HCT116 (cell line): Measurements from ENCODE around the gene UBAC2. TPM values are rescaled to one million over a fixed set of nuclear protein-coding genes. Genes with fewer than 3 reads are reported as not detected.

Experiments
- ATAC-seq: fragments of 200-7000 bp; cut with Tn5 transposase; 2 replicates; pipeline ENCODE4 v1.9.1; 2020; ENCODE audit warnings: mild to moderate bottlenecking, moderate library complexity
- BruUV-seq: library from RNA; stranded (reverse); fragments of 400-500 nt; replicated peaks from 2 replicates; lab custom pipeline; 2021; lab: Mats Ljungman, UMichigan
- CTCF ChIA-PET: fragments of 300-600 bp; sonication (Branson Sonifier 250); formaldehyde crosslinking; loops from one replicate; lab custom pipeline; 2021; ENCODE audit warnings: antibody characterized with exemption; lab: Charles Lee
- POLR2A ChIA-PET: fragments of 300-600, 350-600 bp; sonication (Branson Sonifier 250); formaldehyde crosslinking; loops from one replicate; lab custom pipeline; 2021; ENCODE audit warnings: antibody characterized with exemption; lab: Charles Lee
- RAD21 ChIA-PET, 2 experiments: fragments of 300-600 bp; sonication (Branson Sonifier 250); formaldehyde crosslinking; loops; one replicate each; lab custom pipeline; 2023; ENCODE audit warnings: low total read pairs in 2 of 2; ENCODE audit not compliant: uncharacterized antibody in 2 of 2, unreplicated experiment in 2 of 2, low non-redundant PET in 1 of 2; lab: Charles Lee
- DNase-seq: peaks from one replicate; pipeline ENCODE4 v3.0.0-alpha.2; 2010; ENCODE audit warnings: low read depth, low spot score
- H2AFZ ChIP-seq: fragments of 200-600 bp; shearing (Covaris generic), sonication (generic); 2 replicates; pipeline ENCODE4 v1.6.1; 2017; ENCODE audit warnings: low read depth, mixed run types, mixed read lengths, antibody characterized with exemption, low read length; ENCODE audit not compliant: poor library complexity, severe bottlenecking
- H3K27ac ChIP-seq: 2 replicates; pipeline ENCODE4 v1.5.1; 2012; ENCODE audit warnings: low read depth, low read length
- H3K27me3 ChIP-seq: fragments of 200-600 bp; sonication (generic); 2 replicates; pipeline ENCODE4 v1.6.1; 2016; ENCODE audit warnings: mixed run types, low read length, mixed read lengths; ENCODE audit not compliant: insufficient read depth
- H3K36me3 ChIP-seq, 2 experiments: fragments of 200-500 bp in 1 of 2; fragments of 200-600 bp in 1 of 2; sonication (Bioruptor generic) in 1 of 2; sonication (generic) in 1 of 2; 2 replicates each; pipeline versions ENCODE4 v1.5.1 to v1.6.1; 2014 to 2016; ENCODE audit warnings: low read length in 2 of 2, inconsistent platforms in 1 of 2, mixed read lengths in 1 of 2, mixed run types in 1 of 2; ENCODE audit not compliant: insufficient read depth in 2 of 2, control insufficient read depth in 1 of 2
- H3K4me1 ChIP-seq, 2 experiments: fragments of 200-600 bp in 1 of 2; sonication (generic) in 1 of 2; 2 replicates each; pipeline versions ENCODE4 v1.5.1 to v1.6.1; 2012 to 2017; ENCODE audit warnings: low read length in 2 of 2, inconsistent platforms in 1 of 2, mild to moderate bottlenecking in 1 of 2, mixed read lengths in 1 of 2, mixed run types in 1 of 2, moderate library complexity in 1 of 2; ENCODE audit not compliant: insufficient read depth in 2 of 2, control insufficient read depth in 1 of 2
- H3K4me2 ChIP-seq: fragments of 200-600 bp; sonication (generic); 2 replicates; pipeline ENCODE4 v1.6.1; 2017; ENCODE audit warnings: mixed run types, low read length, mixed read lengths
- H3K4me3 ChIP-seq, 2 experiments: fragments of 200-600 bp in 1 of 2; sonication (generic) in 1 of 2; replicated peaks in 1 of 2; 2 replicates each; pipeline ENCODE4 v1.5.1; 2011 to 2016; ENCODE audit warnings: low read length in 2 of 2, control low read depth in 1 of 2, low read depth in 1 of 2, mild to moderate bottlenecking in 1 of 2, mixed read lengths in 1 of 2, mixed run types in 1 of 2
- H3K79me2 ChIP-seq: fragments of 200-600 bp; sonication (generic); 2 replicates; pipeline ENCODE4 v1.6.1; 2017; ENCODE audit warnings: mild to moderate bottlenecking, mixed run types, low read length, moderate library complexity, mixed read lengths; ENCODE audit not compliant: insufficient read depth
- H3K9ac ChIP-seq: fragments of 200-600 bp; sonication (generic); 2 replicates; pipeline ENCODE4 v1.6.1; 2016; ENCODE audit warnings: low read length, mixed read lengths
- H3K9me2 ChIP-seq: fragments of 200-600 bp; sonication (generic), shearing (Covaris generic); 2 replicates; pipeline ENCODE4 v1.6.1; 2017; ENCODE audit warnings: mixed run types, mild to moderate bottlenecking, moderate library complexity; ENCODE audit not compliant: insufficient read depth
- H3K9me3 ChIP-seq, 2 experiments: fragments of 200-500 bp in 1 of 2; fragments of 200-600 bp in 1 of 2; sonication (Bioruptor generic) in 1 of 2; sonication (generic) in 1 of 2; 2 replicates each; pipeline ENCODE4 v1.6.1; 2014 to 2017; ENCODE audit warnings: low read length in 2 of 2, mixed read lengths in 2 of 2, inconsistent platforms in 1 of 2, low read depth in 1 of 2, mild to moderate bottlenecking in 1 of 2, mixed run types in 1 of 2, moderate library complexity in 1 of 2; ENCODE audit not compliant: control insufficient read depth in 1 of 2, insufficient read depth in 1 of 2
- H4K20me1 ChIP-seq: fragments of 200-600 bp; sonication (generic), shearing (Covaris generic); 2 replicates; pipeline ENCODE4 v1.6.1; 2017; ENCODE audit warnings: mixed run types, mild to moderate bottlenecking, moderate library complexity; ENCODE audit not compliant: insufficient read depth
- ATF3 ChIP-seq: IDR thresholded peaks from 2 replicates; pipeline ENCODE4 v1.6.1; 2012
- CEBPB ChIP-seq: IDR thresholded peaks from 2 replicates; pipeline ENCODE4 v1.6.1; 2012; ENCODE audit warnings: low read depth
- CTCF ChIP-seq, 3 experiments: fragments of 200-600 bp in 1 of 3; sonication (generic) in 1 of 3; IDR thresholded peaks in 2 of 3; conservative IDR thresholded peaks in 1 of 3; 2 replicates each; pipeline ENCODE4 v1.5.1; 2012 to 2017; ENCODE audit warnings: low read depth in 2 of 3, low read length in 2 of 3, antibody characterized with exemption in 1 of 3, borderline replicate concordance in 1 of 3, control low read depth in 1 of 3, mild to moderate bottlenecking in 1 of 3, mixed read lengths in 1 of 3, mixed run types in 1 of 3, moderate library complexity in 1 of 3; ENCODE audit not compliant: insufficient read depth in 1 of 3
- EGR1 ChIP-seq: IDR thresholded peaks from 2 replicates; pipeline ENCODE4 v1.6.1; 2012; ENCODE audit warnings: low read depth
- ELF1 ChIP-seq: IDR thresholded peaks from 2 replicates; pipeline ENCODE4 v1.6.1; 2012; ENCODE audit warnings: low read depth, borderline replicate concordance
- EZH2 ChIP-seq: fragments of 200-600 bp; sonication (generic); IDR thresholded peaks from 2 replicates; pipeline ENCODE4 v1.6.1; 2017; ENCODE audit warnings: antibody characterized with exemption, mixed run types
- EZH2phosphoT487 ChIP-seq: fragments of 200-600 bp; IDR thresholded peaks from 2 replicates; pipeline ENCODE4 v1.6.1; 2018; ENCODE audit warnings: antibody characterized with exemption, borderline replicate concordance
- JUND ChIP-seq: IDR thresholded peaks from 2 replicates; pipeline ENCODE4 v1.6.1; 2012
- MAX ChIP-seq: IDR thresholded peaks from 2 replicates; pipeline ENCODE4 v1.6.1; 2012
- POLR2A ChIP-seq: IDR thresholded peaks from 2 replicates; pipeline ENCODE4 v1.7.0; 2011; ENCODE audit warnings: borderline replicate concordance; ENCODE audit not compliant: insufficient read depth, insufficient read length; ENCODE audit errors: extremely low read depth
- POLR2AphosphoS5 ChIP-seq: IDR thresholded peaks from 2 replicates; pipeline ENCODE4 v1.6.1; 2011; ENCODE audit warnings: mild to moderate bottlenecking, low read depth, low read length, moderate library complexity
- RAD21 ChIP-seq: IDR thresholded peaks from 2 replicates; pipeline ENCODE4 v1.6.1; 2012; ENCODE audit warnings: low read depth, mild to moderate bottlenecking
- REST ChIP-seq: IDR thresholded peaks from 2 replicates; pipeline ENCODE4 v1.6.1; 2012; ENCODE audit warnings: low read depth
- SIN3A ChIP-seq: IDR thresholded peaks from 2 replicates; pipeline ENCODE4 v1.6.1; 2012; ENCODE audit warnings: low read depth
- SP1 ChIP-seq: IDR thresholded peaks from 2 replicates; pipeline ENCODE4 v1.6.1; 2012; ENCODE audit warnings: low read depth
- SRF ChIP-seq: IDR thresholded peaks from 2 replicates; pipeline ENCODE4 v1.6.1; 2012; ENCODE audit warnings: low read depth
- TCF7L2 ChIP-seq: IDR thresholded peaks from 2 replicates; pipeline ENCODE4 v1.7.0; 2011; ENCODE audit warnings: borderline replicate concordance, inconsistent platforms; ENCODE audit not compliant: insufficient read depth, insufficient read length; ENCODE audit errors: extremely low read depth
- YY1 ChIP-seq: IDR thresholded peaks from 2 replicates; pipeline ENCODE4 v1.6.1; 2011; ENCODE audit warnings: low read length, low read depth, moderate library complexity, mild to moderate bottlenecking; ENCODE audit not compliant: insufficient replicate concordance; ENCODE audit errors: extremely low read depth
- ZBTB33 ChIP-seq: IDR thresholded peaks from 2 replicates; pipeline ENCODE4 v1.6.1; 2011; ENCODE audit warnings: mild to moderate bottlenecking, low read length, moderate library complexity; ENCODE audit not compliant: insufficient replicate concordance; ENCODE audit errors: extremely low read depth
- intact Hi-C: fragments of 100-400 bp; cut with micrococcal nuclease; formaldehyde crosslinking; loops from 2 replicates; pipeline ENCODE4 v1.10.0; 2022
- total RNA-seq: library from RNA; stranded (reverse); gene quantifications from one replicate; pipeline ENCODE4 v1.2.1, GENCODE V29; 2021; ENCODE audit not compliant: unreplicated experiment

Gene UBAC2
- total RNA-seq, 1 experiment from 2014 or later: 67.4 TPM

- ChIA-PET CTCF (interaction anchor here (0.8 kb wide), 1 partner anchor 11 kb away, joined by 4 read pairs; no protein-coding TSS in a partner anchor), RAD21 (no interaction called here), POLR2A (no interaction called here)
- H3K4me2 ChIP-seq: no peak overlapping the region
- H3K27me3 ChIP-seq: no peaks in the 10 kb centered on the region
- no peak for ATAC-seq
- no peaks in the 10 kb centered on the region for H3K4me1 ChIP-seq
- H4K20me1 ChIP-seq: peaks cover 4% of the 10 kb centered on the region; the same call in 1 of the 2 replicates
- H3K4me3 ChIP-seq: no peak overlapping the region
- no peak for DNase-seq
- H3K9ac ChIP-seq: no peak overlapping the region
- intact Hi-C loops: no loop called here
- H2AFZ ChIP-seq: no peak overlapping the region
- peaks cover 2 to 3% of the 10 kb centered on the region in 2 experiments; a peak in 1 of 4 replicates for H3K36me3 ChIP-seq
- no TSS peak for BruUV-seq
- TF ChIP-seq CTCF (IDR thresholded peaks at IDR 0.05 in 2 of 3, conservative IDR thresholded peaks at IDR 0.05 in 1 of 3; ENCODE audit: borderline replicate concordance in 1 of 3, insufficient read depth in 1 of 3, low read depth in 2 of 3, low read length in 2 of 3) (no peak), POLR2AphosphoS5 (no peak), EZH2 (no peak), YY1 (no peak), MAX (no peak), RAD21 (no peak), ELF1 (no peak), CEBPB (no peak), SP1 (no peak), JUND (no peak), SIN3A (no peak), TCF7L2 (no peak), ZBTB33 (no peak), SRF (no peak), REST (no peak), ATF3 (no peak), EGR1 (no peak), EZH2phosphoT487 (no peak), POLR2A (no peak)
- H3K27ac ChIP-seq: no peak overlapping the region
- peaks cover 10% of the 10 kb centered on the region; the same call in 1 of the 2 replicates for H3K79me2 ChIP-seq
- no peaks in the 10 kb centered on the region for H3K9me3 ChIP-seq
- H3K9me2 ChIP-seq: no peaks in the 10 kb centered on the region
Observed at GRCh38 chr13:99254830-99255229, 54.2 kb downstream of the UBAC2 start.
